Inflammatory macrophage (primary cell): ENCODE results near the gene PFKFB2.

Experiments used
- DNase-seq, 2 donors: peaks; one replicate each; pipeline ENCODE4 v3.0.0-alpha.2; 2020 to 2022
- total RNA-seq, 18 experiments: gene quantifications; one replicate each; lab custom pipeline; 2026; ENCODE audit warnings: mixed read lengths in 6 of 18, inconsistent platforms in 2 of 18; lab: John Stamatoyannopoulos, UW

The PFKFB2 gene
- total RNA-seq, result 5.7 to 60.7 (median 33.5) reads per million in 18 experiments

GRCh38 chr1:207052911-207053769 is at the start of gene PFKFB2:
Gene PFKFB2 (plus strand): TSS chr1:207053275. CDS start chr1:207054718, 1,443 bp downstream.
- DNase-seq, result peak; percentile 95 to 96

- peak; percentile 42 to 55 for DNase-seq
These were observed 47.9 kb upstream of the PFKFB2 start for GRCh38 chr1:207004931-207005830.

- no peak for DNase-seq
These were observed 47.0 kb upstream of the PFKFB2 start for GRCh38 chr1:207006083-207006482.

- DNase-seq, result no peak
These were observed 46.2 kb upstream of the PFKFB2 start for GRCh38 chr1:207006914-207007313.

- DNase-seq, result no peak
These were observed 45.6 kb upstream of the PFKFB2 start for GRCh38 chr1:207007352-207008033.

- DNase-seq, result no peak
These were observed 43.8 kb upstream of the PFKFB2 start for GRCh38 chr1:207009182-207009850.

- DNase-seq, result no peak
These were observed 43.1 kb upstream of the PFKFB2 start for GRCh38 chr1:207009945-207010344.

- no peak for DNase-seq
These were observed 42.3 kb upstream of the PFKFB2 start for GRCh38 chr1:207010726-207011125.

GRCh38 chr1:207013321-207014085 is 39.6 kb upstream of the PFKFB2 start:
- no peak for DNase-seq

GRCh38 chr1:207014728-207015127 is 38.3 kb upstream of the PFKFB2 start:
- DNase-seq, result peak; percentile 33 to 37

GRCh38 chr1:207015791-207016190 is 37.3 kb upstream of the PFKFB2 start:
- no peak for DNase-seq

- peak; percentile 55 to 83 for DNase-seq
These were observed 35.2 kb upstream of the PFKFB2 start for GRCh38 chr1:207017615-207018559.

- no peak for DNase-seq
These were observed 34.4 kb upstream of the PFKFB2 start for GRCh38 chr1:207018707-207019106.

GRCh38 chr1:207019161-207019560 is 33.9 kb upstream of the PFKFB2 start:
- DNase-seq, result no peak

GRCh38 chr1:207019661-207020060 is 33.4 kb upstream of the PFKFB2 start:
- no peak for DNase-seq

GRCh38 chr1:207020065-207020708 is 32.9 kb upstream of the PFKFB2 start:
- DNase-seq, result no peak

GRCh38 chr1:207020709-207021107 is 32.4 kb upstream of the PFKFB2 start:
- DNase-seq, result peak; percentile 19 to 60

GRCh38 chr1:207021139-207021861 is 31.8 kb upstream of the PFKFB2 start:
- no peak for DNase-seq
